CD4-positive, alpha-beta T cell (primary cell): ENCODE results near the gene EXO1. TPM values are rescaled to one million over a fixed set of nuclear protein-coding genes. Genes with fewer than 3 reads are reported as not detected.
A peak's percentile ranks its signal among the peaks of the same experiment; 100 is the strongest.
"Not testable (repeated sequence)": the region's sequence is repeated elsewhere in the genome, so short reads cannot be mapped to it uniquely, and the experiment has no call there.

Experiments used
- ATAC-seq: fragments of 200-7000 bp; cut with Tn5 transposase; one replicate; pipeline ENCODE4 v1.10.0; 2022; ENCODE audit warnings: mild to moderate bottlenecking; ENCODE audit not compliant: poor library complexity
- CTCF ChIA-PET: fragments of 350-600 bp; sonication (Branson Sonifier 250); formaldehyde crosslinking; loops from one replicate; lab custom pipeline; 2021; ENCODE audit warnings: antibody characterized with exemption, inconsistent platforms; lab: Charles Lee
- POLR2A ChIA-PET: fragments of 350-600 bp; sonication (Branson Sonifier 250); formaldehyde crosslinking; loops from one replicate; lab custom pipeline; 2021; ENCODE audit warnings: antibody characterized with exemption, inconsistent platforms; lab: Charles Lee
- DNase-seq, 14 experiments: peaks; one replicate each; pipeline ENCODE4 v3.0.0-alpha.2; 2013 to 2020; ENCODE audit warnings: mixed read lengths in 2 of 14
- H3K27ac ChIP-seq, 2 donors: one replicate each; pipeline versions ENCODE4 v1.5.1 to v1.7.0; 2013; ENCODE audit warnings: low read length in 2 of 2, low read depth in 1 of 2, mild to moderate bottlenecking in 1 of 2
- H3K27me3 ChIP-seq, 2 experiments: 1 replicate in 1 of 2; 2 replicates in 1 of 2; pipeline versions ENCODE4 v1.6.1 to v1.7.0; 2013; ENCODE audit warnings: low read length in 2 of 2, control low read depth in 1 of 2, mild to moderate bottlenecking in 1 of 2, moderate library complexity in 1 of 2; ENCODE audit not compliant: insufficient read depth in 2 of 2, control insufficient read depth in 1 of 2
- H3K36me3 ChIP-seq: one replicate; pipeline ENCODE4 v1.6.1; 2013; ENCODE audit warnings: low read length, control low read depth; ENCODE audit not compliant: insufficient read depth
- H3K4me1 ChIP-seq: one replicate; pipeline ENCODE4 v1.6.1; 2013; ENCODE audit warnings: low read length, control low read depth; ENCODE audit not compliant: insufficient read depth
- H3K4me3 ChIP-seq: one replicate; pipeline ENCODE4 v1.5.1; 2013; ENCODE audit warnings: mild to moderate bottlenecking, low read length, moderate library complexity
- H3K9me3 ChIP-seq, 2 experiments: 1 replicate in 1 of 2; 2 replicates in 1 of 2; pipeline versions ENCODE4 v1.6.1 to v1.7.0; 2013; ENCODE audit warnings: low read length in 2 of 2, mild to moderate bottlenecking in 2 of 2, control low read depth in 1 of 2, moderate library complexity in 1 of 2; ENCODE audit not compliant: control insufficient read depth in 1 of 2, insufficient read depth in 1 of 2
- H3K27ac Mint-ChIP-seq: one replicate; pipeline ENCODE4 v1.8.0; 2020; ENCODE audit warnings: mixed read lengths
- H3K27me3 Mint-ChIP-seq: one replicate; pipeline ENCODE4 v1.8.0; 2021; ENCODE audit warnings: mixed read lengths
- H3K36me3 Mint-ChIP-seq: one replicate; pipeline ENCODE4 v1.8.0; 2021; ENCODE audit warnings: low read depth, mixed read lengths
- H3K4me1 Mint-ChIP-seq: one replicate; pipeline ENCODE4 v1.8.0; 2021; ENCODE audit warnings: low read depth, mixed read lengths
- H3K4me3 Mint-ChIP-seq: one replicate; pipeline ENCODE4 v1.8.0; 2020; ENCODE audit warnings: mild to moderate bottlenecking, mixed read lengths
- H3K9me3 Mint-ChIP-seq: one replicate; pipeline ENCODE4 v1.8.0; 2020; ENCODE audit warnings: mixed read lengths
- intact Hi-C, 2 experiments: fragments of 100-400 bp; cut with DNase I in 1 of 2; cut with micrococcal nuclease in 1 of 2; formaldehyde crosslinking; loops; one replicate each; pipeline versions ENCODE4 v1.15.1 to v1.9.0; 2023 to 2025; cut with DNase I, micrococcal nuclease
- total RNA-seq, 174 experiments: library from RNA in 2 of 174; stranded (reverse) in 2 of 174; gene quantifications; one replicate each; pipeline ENCODE4 v1.2.3 and lab custom pipeline; 2021 to 2026
- TF ChIP-seq, protein P1 (sequence below): fragments of 200-600 bp; IDR thresholded peaks from one replicate; pipeline ENCODE4 v1.8.0; 2022; ENCODE audit warnings: antibody characterized with exemption, mild to moderate bottlenecking

The EXO1 gene
- total RNA-seq, 2 experiments from 2014 or later, result 0.25 to 1.1 TPM

DNA sequence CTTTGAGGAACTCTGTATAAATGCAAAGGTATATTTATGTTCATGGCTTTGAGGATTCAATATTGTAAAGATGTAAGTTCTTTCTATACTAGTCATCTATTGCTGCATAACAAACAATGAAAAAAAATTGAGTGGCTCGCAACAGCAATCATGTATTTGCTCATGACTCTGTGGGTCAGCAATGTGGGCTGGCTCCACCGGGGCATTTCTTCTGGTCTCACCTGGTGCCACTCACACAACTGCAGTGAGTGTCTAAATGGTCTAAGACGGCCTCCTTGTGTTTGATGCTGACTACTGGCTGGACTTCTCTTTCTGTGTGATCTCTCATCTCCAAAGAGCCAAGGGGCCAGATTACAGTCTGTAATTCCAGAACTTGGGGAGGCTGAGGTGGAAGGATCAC is 45.1 kb upstream of the EXO1 start:
- CTCF ChIA-PET, result no interaction called here
- Mint-ChIP-seq H3K4me3 (no peak overlapping the region), H3K9me3 (no peaks in the 10 kb centered on the region)

GRCh38 chr1:241804706-241805105 is 43.3 kb upstream of the EXO1 start:
- intact Hi-C loops, CTCF ChIA-PET, H3K27ac ChIP-seq, H3K9me3 ChIP-seq, H3K27me3 ChIP-seq, ATAC-seq, H3K4me1 Mint-ChIP-seq, H3K4me1 ChIP-seq, DNase-seq, H3K36me3 ChIP-seq, H3K9me3 Mint-ChIP-seq, POLR2A ChIA-PET, H3K27ac Mint-ChIP-seq, H3K36me3 Mint-ChIP-seq, H3K27me3 Mint-ChIP-seq, H3K4me3 Mint-ChIP-seq, H3K4me3 ChIP-seq: not testable (repeated sequence)

More for the DNA sequence above, 45.1 kb upstream of the EXO1 start:
- peaks cover 4% of the 10 kb centered on the region for H3K27me3 Mint-ChIP-seq
- Histone ChIP-seq H3K27me3 (no peaks in the 10 kb centered on the region), H3K4me3 (no peak overlapping the region), H3K4me1 (no peaks in the 10 kb centered on the region), H3K36me3 (no peaks in the 10 kb centered on the region), H3K9me3 (no peaks in the 10 kb centered on the region), H3K27ac (no peak overlapping the region)
- H3K27ac Mint-ChIP-seq, result no peak overlapping the region
- TF ChIP-seq, protein P1, sequence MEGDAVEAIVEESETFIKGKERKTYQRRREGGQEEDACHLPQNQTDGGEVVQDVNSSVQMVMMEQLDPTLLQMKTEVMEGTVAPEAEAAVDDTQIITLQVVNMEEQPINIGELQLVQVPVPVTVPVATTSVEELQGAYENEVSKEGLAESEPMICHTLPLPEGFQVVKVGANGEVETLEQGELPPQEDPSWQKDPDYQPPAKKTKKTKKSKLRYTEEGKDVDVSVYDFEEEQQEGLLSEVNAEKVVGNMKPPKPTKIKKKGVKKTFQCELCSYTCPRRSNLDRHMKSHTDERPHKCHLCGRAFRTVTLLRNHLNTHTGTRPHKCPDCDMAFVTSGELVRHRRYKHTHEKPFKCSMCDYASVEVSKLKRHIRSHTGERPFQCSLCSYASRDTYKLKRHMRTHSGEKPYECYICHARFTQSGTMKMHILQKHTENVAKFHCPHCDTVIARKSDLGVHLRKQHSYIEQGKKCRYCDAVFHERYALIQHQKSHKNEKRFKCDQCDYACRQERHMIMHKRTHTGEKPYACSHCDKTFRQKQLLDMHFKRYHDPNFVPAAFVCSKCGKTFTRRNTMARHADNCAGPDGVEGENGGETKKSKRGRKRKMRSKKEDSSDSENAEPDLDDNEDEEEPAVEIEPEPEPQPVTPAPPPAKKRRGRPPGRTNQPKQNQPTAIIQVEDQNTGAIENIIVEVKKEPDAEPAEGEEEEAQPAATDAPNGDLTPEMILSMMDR, result no peak
- ATAC-seq (no peak), DNase-seq (no peak)
- POLR2A ChIA-PET, result no interaction called here
- intact Hi-C loops, result no loop called here
- H3K4me1 Mint-ChIP-seq, result no peaks in the 10 kb centered on the region
- no peaks in the 10 kb centered on the region for H3K36me3 Mint-ChIP-seq

- no peak for ATAC-seq
- no peak overlapping the region for H3K27ac Mint-ChIP-seq
- TF ChIP-seq, protein P1, result no peak
- Histone ChIP-seq H3K27ac (no peak overlapping the region), H3K27me3 (no peaks in the 10 kb centered on the region), H3K9me3 (no peaks in the 10 kb centered on the region), H3K36me3 (no peaks in the 10 kb centered on the region), H3K4me1 (no peaks in the 10 kb centered on the region), H3K4me3 (no peak overlapping the region)
- intact Hi-C loops, result no loop called here
- no peaks in the 10 kb centered on the region for H3K9me3 Mint-ChIP-seq
- no peak for DNase-seq
- H3K4me3 Mint-ChIP-seq, result no peak overlapping the region
- H3K27me3 Mint-ChIP-seq, result no peaks in the 10 kb centered on the region
- ChIA-PET POLR2A (no interaction called here), CTCF (no interaction called here)
- H3K36me3 Mint-ChIP-seq, result no peaks in the 10 kb centered on the region
- H3K4me1 Mint-ChIP-seq, result no peaks in the 10 kb centered on the region
Measured at GRCh38 chr1:241808265-241808664, 39.7 kb upstream of the EXO1 start.

GRCh38 chr1:241810769-241811405 is 37.1 kb upstream of the EXO1 start:
- Mint-ChIP-seq H3K4me3 (no peak overlapping the region), H3K27me3 (no peaks in the 10 kb centered on the region), H3K27ac (no peak overlapping the region), H3K4me1 (no peaks in the 10 kb centered on the region), H3K9me3 (no peaks in the 10 kb centered on the region), H3K36me3 (no peaks in the 10 kb centered on the region)
- TF ChIP-seq, protein P1, result no peak
- intact Hi-C loops, result no loop called here
- ATAC-seq (no peak), DNase-seq (peak in 2 of 14 experiments; percentile 6 to 27)
- H3K27me3 ChIP-seq, result no peaks in the 10 kb centered on the region
- no peaks in the 10 kb centered on the region for H3K36me3 ChIP-seq
- H3K9me3 ChIP-seq, result no peaks in the 10 kb centered on the region
- H3K27ac ChIP-seq, result no peak overlapping the region
- no peaks in the 10 kb centered on the region for H3K4me1 ChIP-seq
- H3K4me3 ChIP-seq, result no peak overlapping the region
- CTCF ChIA-PET, result no interaction called here
- POLR2A ChIA-PET, result no interaction called here
